ENCODE results near the gene GNAI3.

The GNAI3 gene

GRCh38 chr1:109559995-109560394 is 11.6 kb downstream of the GNAI3 start:
- Histone ChIP-seq H3K36me3 (ENCODE audit: insufficient read depth, low read length) (no peaks in the 10 kb centered on the region), H3K27ac (ENCODE audit: low read depth, low read length) (no peak overlapping the region), H3K27me3 (ENCODE audit: control insufficient read depth in 1 of 2, insufficient read depth in 2 of 2, low read length in 2 of 2) (no peaks in the 10 kb centered on the region), H3K4me1 (ENCODE audit: insufficient read depth, low read length) (peaks cover 27% of the 10 kb centered on the region), H3K9me3 (ENCODE audit: low read length) (no peaks in the 10 kb centered on the region), H3K9ac (ENCODE audit: low read length) (no peak overlapping the region), H3K4me3 (ENCODE audit: low read depth in 1 of 2, low read length in 2 of 2) (no peak overlapping the region)

GRCh38 chr1:109564194-109564878 is 15.9 kb downstream of the GNAI3 start:
- Histone ChIP-seq H3K4me3 (ENCODE audit: low read depth in 1 of 2, low read length in 2 of 2) (no peak overlapping the region), H3K27me3 (ENCODE audit: control insufficient read depth in 1 of 2, insufficient read depth in 2 of 2, low read length in 2 of 2) (no peaks in the 10 kb centered on the region), H3K9ac (ENCODE audit: low read length) (no peak overlapping the region), H3K36me3 (ENCODE audit: insufficient read depth, low read length) (no peaks in the 10 kb centered on the region), H3K27ac (ENCODE audit: low read depth, low read length) (no peak overlapping the region), H3K4me1 (ENCODE audit: insufficient read depth, low read length) (peaks cover 45% of the 10 kb centered on the region), H3K9me3 (ENCODE audit: low read length) (no peaks in the 10 kb centered on the region)

GRCh38 chr1:109565241-109565640 is 16.8 kb downstream of the GNAI3 start:
- no peaks in the 10 kb centered on the region for H3K36me3 ChIP-seq (ENCODE audit: insufficient read depth, low read length)
- no peak overlapping the region for H3K27ac ChIP-seq (ENCODE audit: low read depth, low read length)
- H3K4me1 ChIP-seq (ENCODE audit: insufficient read depth, low read length): peaks cover 39% of the 10 kb centered on the region
- no peak overlapping the region for H3K4me3 ChIP-seq (ENCODE audit: low read depth in 1 of 2, low read length in 2 of 2)
- no peak overlapping the region for H3K9ac ChIP-seq (ENCODE audit: low read length)
- H3K27me3 ChIP-seq (ENCODE audit: control insufficient read depth in 1 of 2, insufficient read depth in 2 of 2, low read length in 2 of 2): no peaks in the 10 kb centered on the region
- no peaks in the 10 kb centered on the region for H3K9me3 ChIP-seq (ENCODE audit: low read length)

GRCh38 chr1:109566982-109567381 is 18.6 kb downstream of the GNAI3 start:
- Histone ChIP-seq H3K27ac (ENCODE audit: low read depth, low read length) (no peak overlapping the region), H3K9me3 (ENCODE audit: low read length) (no peaks in the 10 kb centered on the region), H3K4me1 (ENCODE audit: insufficient read depth, low read length) (peaks cover 31% of the 10 kb centered on the region), H3K9ac (ENCODE audit: low read length) (no peak overlapping the region), H3K27me3 (ENCODE audit: control insufficient read depth in 1 of 2, insufficient read depth in 2 of 2, low read length in 2 of 2) (no peaks in the 10 kb centered on the region), H3K36me3 (ENCODE audit: insufficient read depth, low read length) (no peaks in the 10 kb centered on the region), H3K4me3 (ENCODE audit: low read depth in 1 of 2, low read length in 2 of 2) (no peak overlapping the region)

GRCh38 chr1:109567877-109568672 is 19.7 kb downstream of the GNAI3 start:
- Histone ChIP-seq H3K27me3 (ENCODE audit: control insufficient read depth in 1 of 2, insufficient read depth in 2 of 2, low read length in 2 of 2) (no peaks in the 10 kb centered on the region), H3K9me3 (ENCODE audit: low read length) (no peaks in the 10 kb centered on the region), H3K36me3 (ENCODE audit: insufficient read depth, low read length) (no peaks in the 10 kb centered on the region), H3K9ac (ENCODE audit: low read length) (no peak overlapping the region), H3K4me1 (ENCODE audit: insufficient read depth, low read length) (peaks cover 32% of the 10 kb centered on the region), H3K27ac (ENCODE audit: low read depth, low read length) (no peak overlapping the region), H3K4me3 (ENCODE audit: low read depth in 1 of 2, low read length in 2 of 2) (no peak overlapping the region)

GRCh38 chr1:109569323-109569722 is 20.9 kb downstream of the GNAI3 start:
- peaks cover 26% of the 10 kb centered on the region for H3K4me1 ChIP-seq (ENCODE audit: insufficient read depth, low read length)
- H3K9me3 ChIP-seq (ENCODE audit: low read length): no peaks in the 10 kb centered on the region
- no peaks in the 10 kb centered on the region for H3K36me3 ChIP-seq (ENCODE audit: insufficient read depth, low read length)
- no peak overlapping the region for H3K9ac ChIP-seq (ENCODE audit: low read length)
- H3K27ac ChIP-seq (ENCODE audit: low read depth, low read length): no peak overlapping the region
- H3K27me3 ChIP-seq (ENCODE audit: control insufficient read depth in 1 of 2, insufficient read depth in 2 of 2, low read length in 2 of 2): no peaks in the 10 kb centered on the region
- no peak overlapping the region for H3K4me3 ChIP-seq (ENCODE audit: low read depth in 1 of 2, low read length in 2 of 2)

GRCh38 chr1:109570414-109570813 is 22.0 kb downstream of the GNAI3 start:
- H3K27me3 ChIP-seq (ENCODE audit: control insufficient read depth in 1 of 2, insufficient read depth in 2 of 2, low read length in 2 of 2): no peaks in the 10 kb centered on the region
- no peak overlapping the region for H3K9ac ChIP-seq (ENCODE audit: low read length)
- H3K4me3 ChIP-seq (ENCODE audit: low read depth in 1 of 2, low read length in 2 of 2): no peak overlapping the region
- no peaks in the 10 kb centered on the region for H3K9me3 ChIP-seq (ENCODE audit: low read length)
- no peaks in the 10 kb centered on the region for H3K36me3 ChIP-seq (ENCODE audit: insufficient read depth, low read length)
- peaks cover 26% of the 10 kb centered on the region for H3K4me1 ChIP-seq (ENCODE audit: insufficient read depth, low read length)
- H3K27ac ChIP-seq (ENCODE audit: low read depth, low read length): no peak overlapping the region

- no peak overlapping the region for H3K4me3 ChIP-seq (ENCODE audit: low read depth in 1 of 2, low read length in 2 of 2)
- H3K9me3 ChIP-seq (ENCODE audit: low read length): no peaks in the 10 kb centered on the region
- no peaks in the 10 kb centered on the region for H3K27me3 ChIP-seq (ENCODE audit: control insufficient read depth in 1 of 2, insufficient read depth in 2 of 2, low read length in 2 of 2)
- no peak overlapping the region for H3K9ac ChIP-seq (ENCODE audit: low read length)
- H3K27ac ChIP-seq (ENCODE audit: low read depth, low read length): no peak overlapping the region
- no peaks in the 10 kb centered on the region for H3K36me3 ChIP-seq (ENCODE audit: insufficient read depth, low read length)
- peaks cover 15% of the 10 kb centered on the region for H3K4me1 ChIP-seq (ENCODE audit: insufficient read depth, low read length)
Observed at GRCh38 chr1:109573785-109574184, 25.4 kb downstream of the GNAI3 start.

GRCh38 chr1:109578947-109579443 is 30.6 kb downstream of the GNAI3 start:
- no peaks in the 10 kb centered on the region for H3K27me3 ChIP-seq (ENCODE audit: control insufficient read depth in 1 of 2, insufficient read depth in 2 of 2, low read length in 2 of 2)
- H3K4me3 ChIP-seq (ENCODE audit: low read depth in 1 of 2, low read length in 2 of 2): no peak overlapping the region
- peaks cover 13% of the 10 kb centered on the region for H3K4me1 ChIP-seq (ENCODE audit: insufficient read depth, low read length)
- no peaks in the 10 kb centered on the region for H3K9me3 ChIP-seq (ENCODE audit: low read length)
- no peak overlapping the region for H3K27ac ChIP-seq (ENCODE audit: low read depth, low read length)
- H3K9ac ChIP-seq (ENCODE audit: low read length): no peak overlapping the region
- peaks cover 18% of the 10 kb centered on the region for H3K36me3 ChIP-seq (ENCODE audit: insufficient read depth, low read length)

GRCh38 chr1:109579491-109579890 is 31.1 kb downstream of the GNAI3 start:
- H3K36me3 ChIP-seq (ENCODE audit: insufficient read depth, low read length): peaks cover 20% of the 10 kb centered on the region
- no peak overlapping the region for H3K27ac ChIP-seq (ENCODE audit: low read depth, low read length)
- no peaks in the 10 kb centered on the region for H3K9me3 ChIP-seq (ENCODE audit: low read length)
- no peak overlapping the region for H3K9ac ChIP-seq (ENCODE audit: low read length)
- H3K4me1 ChIP-seq (ENCODE audit: insufficient read depth, low read length): peaks cover 13% of the 10 kb centered on the region
- H3K27me3 ChIP-seq (ENCODE audit: control insufficient read depth in 1 of 2, insufficient read depth in 2 of 2, low read length in 2 of 2): no peaks in the 10 kb centered on the region
- H3K4me3 ChIP-seq (ENCODE audit: low read depth in 1 of 2, low read length in 2 of 2): no peak overlapping the region

GRCh38 chr1:109582021-109582420 is 33.6 kb downstream of the GNAI3 start:
- H3K27ac ChIP-seq (ENCODE audit: low read depth, low read length): no peak overlapping the region
- no peak overlapping the region for H3K4me3 ChIP-seq (ENCODE audit: low read depth in 1 of 2, low read length in 2 of 2)
- H3K27me3 ChIP-seq (ENCODE audit: control insufficient read depth in 1 of 2, insufficient read depth in 2 of 2, low read length in 2 of 2): no peaks in the 10 kb centered on the region
- H3K9ac ChIP-seq (ENCODE audit: low read length): no peak overlapping the region
- H3K36me3 ChIP-seq (ENCODE audit: insufficient read depth, low read length): peaks cover 36% of the 10 kb centered on the region
- peaks cover 13% of the 10 kb centered on the region for H3K4me1 ChIP-seq (ENCODE audit: insufficient read depth, low read length)
- H3K9me3 ChIP-seq (ENCODE audit: low read length): no peaks in the 10 kb centered on the region
